Activated gamma-delta T cell treated with anti-CD3 and anti-CD28 coated beads, Interleukin-2, amount 50 U/mL, for 16 hours (primary cell): ENCODE results near the gene MBP.
A peak's percentile ranks its signal among the peaks of the same experiment; 100 is the strongest.

Source experiments
- DNase-seq: peaks from one replicate; pipeline ENCODE4 v3.0.0-alpha.2; 2020; ENCODE audit warnings: low read depth

The MBP gene

DNA sequence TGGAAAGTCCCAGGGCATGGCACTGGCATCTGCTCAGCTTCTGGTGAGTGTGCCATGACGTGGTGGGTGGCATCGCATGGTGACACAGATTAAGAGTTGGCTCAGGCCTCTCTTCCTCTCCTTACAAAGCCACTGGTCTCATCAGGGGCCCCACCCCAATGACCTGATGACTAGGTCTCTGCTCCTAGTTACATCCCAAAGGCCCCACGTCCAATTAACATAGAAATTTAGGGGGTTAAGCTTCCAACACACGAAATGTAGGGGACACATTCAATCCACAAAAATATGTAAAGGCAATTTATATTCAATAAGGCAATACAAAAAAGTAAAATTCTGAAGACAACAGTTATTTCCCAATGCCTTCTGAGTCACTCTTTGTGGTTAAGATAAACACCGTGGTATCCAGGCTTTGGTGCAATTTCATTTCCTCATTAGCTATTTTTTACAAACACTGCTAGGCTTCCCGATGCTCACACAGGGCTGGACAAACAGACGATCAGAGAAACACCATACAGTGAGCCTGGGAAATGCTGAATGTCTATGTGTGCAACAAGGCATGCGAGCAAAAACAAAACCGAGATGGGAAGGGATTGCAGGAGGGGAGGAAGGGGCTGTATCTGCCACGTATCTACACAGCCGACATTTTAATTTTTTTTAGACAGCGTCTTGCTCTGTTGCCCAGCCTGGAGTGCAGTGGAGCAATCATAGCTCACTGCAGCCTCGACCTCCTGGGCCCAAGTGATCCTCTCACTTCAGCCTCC is 67.2 kb downstream of the MBP start:
- DNase-seq: no peak

DNA sequence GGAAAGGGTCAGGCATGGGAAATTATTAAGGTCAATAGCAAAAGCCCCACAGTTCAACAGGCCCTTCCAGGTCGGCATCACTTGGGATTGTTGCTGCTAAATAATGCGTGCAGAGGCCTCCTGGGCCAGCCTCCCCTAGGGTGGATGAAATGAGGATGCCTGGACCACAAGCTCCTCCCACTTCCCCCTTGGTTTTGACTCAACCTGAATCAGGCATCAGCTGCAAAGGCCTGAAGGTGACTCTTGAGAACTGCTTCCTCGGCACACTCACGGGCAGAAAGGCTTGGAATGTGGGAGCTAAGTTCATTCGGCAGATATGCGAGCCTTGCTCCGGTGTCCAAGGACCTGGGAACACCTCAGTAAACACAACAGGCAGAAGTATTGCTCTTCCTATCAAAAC is 69.3 kb downstream of the MBP start:
- peak; percentile 63 for DNase-seq

DNA sequence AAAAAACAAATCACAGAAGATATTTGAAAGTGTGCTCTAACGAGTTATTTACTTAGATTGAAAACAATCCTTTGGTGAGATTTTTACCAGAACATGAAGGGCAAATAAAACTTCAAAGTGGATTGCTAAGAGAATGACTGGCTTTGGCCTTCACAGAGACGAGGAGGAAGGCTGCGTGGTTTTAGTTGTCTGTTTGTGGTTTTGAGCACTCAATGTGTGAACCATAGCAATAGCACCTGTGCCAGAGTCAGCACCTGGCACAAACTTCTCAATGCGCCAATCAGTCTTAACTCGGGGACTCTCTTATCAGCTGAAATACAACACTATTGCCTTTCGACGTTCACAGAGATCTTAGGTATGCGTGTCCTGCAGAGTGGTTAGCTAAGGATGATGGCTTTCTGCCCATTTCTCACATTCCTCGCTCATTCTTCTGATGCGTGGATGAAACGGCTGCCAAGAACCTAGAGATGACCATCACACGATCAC is 70.0 kb downstream of the MBP start:
- DNase-seq: peak; percentile 53

DNA sequence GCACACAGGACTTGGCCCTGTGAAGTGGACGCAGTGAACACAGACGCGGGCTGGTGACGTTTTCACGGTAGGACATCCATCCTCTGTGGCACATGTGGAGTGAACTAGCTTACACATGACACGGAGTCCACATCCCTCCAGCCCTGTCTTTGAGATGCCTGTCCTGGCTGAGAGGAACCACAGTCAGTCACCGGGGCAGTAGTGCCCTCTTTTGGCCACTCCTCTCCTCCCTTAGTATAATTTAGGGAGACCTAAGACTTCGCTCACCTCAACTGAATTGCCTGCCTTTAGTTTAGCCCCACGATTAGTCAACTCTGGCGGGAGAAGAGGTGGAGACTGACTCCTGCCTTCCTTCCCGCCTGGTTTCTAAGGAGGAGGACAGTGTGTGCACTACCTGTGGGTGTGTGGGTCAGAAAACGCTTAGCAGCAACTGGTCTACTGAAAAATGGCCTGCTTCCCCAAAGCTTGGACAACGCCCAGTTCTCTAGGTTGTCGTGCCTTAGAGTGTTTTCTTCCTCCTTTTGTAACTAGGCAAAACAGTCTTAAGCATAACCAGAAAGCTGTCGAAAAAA is 70.6 kb downstream of the MBP start:
- DNase-seq: no peak

DNA sequence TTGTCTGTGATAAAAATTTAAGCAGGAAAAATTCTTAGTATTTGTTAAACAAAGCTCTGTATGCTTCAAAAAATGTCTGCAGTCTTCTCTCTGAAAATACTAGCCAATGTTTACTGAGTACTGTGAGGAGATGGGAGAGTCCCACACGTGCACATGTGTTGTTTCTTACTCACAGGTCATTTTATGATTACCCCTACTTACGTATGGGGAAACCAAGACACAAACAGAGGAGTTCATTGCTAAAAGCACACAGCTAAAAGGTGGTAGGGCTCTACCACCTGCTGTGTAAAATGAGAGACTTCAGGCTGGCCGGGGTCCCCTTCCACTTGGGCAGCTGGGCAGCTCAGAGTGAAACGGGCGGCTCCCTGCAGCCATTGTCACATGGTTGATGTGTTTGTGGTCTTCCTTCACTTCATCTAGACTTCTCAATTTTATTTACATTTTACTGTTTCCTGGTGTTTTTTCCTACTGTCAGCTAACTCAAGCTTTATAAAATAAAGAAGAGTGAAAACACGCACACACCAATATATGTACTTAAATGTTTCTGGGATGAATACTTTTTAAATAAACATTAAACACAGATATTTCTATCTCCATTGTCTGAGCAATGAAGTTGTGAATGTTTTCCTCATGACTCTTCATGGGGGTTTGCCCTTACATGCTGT is 71.2 kb downstream of the MBP start:
- no peak for DNase-seq

DNA sequence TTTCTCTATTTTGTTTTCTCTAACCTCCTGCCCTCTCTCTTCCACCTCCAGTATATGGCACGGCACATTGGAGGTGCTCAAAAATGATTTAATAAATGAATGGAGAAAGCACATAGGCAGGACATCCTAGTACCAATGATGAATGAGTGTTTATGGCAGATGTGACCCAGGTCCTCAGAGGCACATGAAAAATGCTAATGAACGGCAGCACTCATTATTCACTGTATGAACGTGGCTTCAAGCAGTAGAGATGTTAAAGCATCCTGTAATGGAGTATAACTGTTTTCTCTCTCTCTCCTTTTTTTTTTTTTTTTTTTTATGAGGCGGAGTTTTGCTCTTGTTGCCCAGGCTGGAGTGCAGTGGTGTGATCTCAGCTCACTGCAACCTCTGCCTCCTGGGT is 72.4 kb downstream of the MBP start:
- DNase-seq: no peak

DNA sequence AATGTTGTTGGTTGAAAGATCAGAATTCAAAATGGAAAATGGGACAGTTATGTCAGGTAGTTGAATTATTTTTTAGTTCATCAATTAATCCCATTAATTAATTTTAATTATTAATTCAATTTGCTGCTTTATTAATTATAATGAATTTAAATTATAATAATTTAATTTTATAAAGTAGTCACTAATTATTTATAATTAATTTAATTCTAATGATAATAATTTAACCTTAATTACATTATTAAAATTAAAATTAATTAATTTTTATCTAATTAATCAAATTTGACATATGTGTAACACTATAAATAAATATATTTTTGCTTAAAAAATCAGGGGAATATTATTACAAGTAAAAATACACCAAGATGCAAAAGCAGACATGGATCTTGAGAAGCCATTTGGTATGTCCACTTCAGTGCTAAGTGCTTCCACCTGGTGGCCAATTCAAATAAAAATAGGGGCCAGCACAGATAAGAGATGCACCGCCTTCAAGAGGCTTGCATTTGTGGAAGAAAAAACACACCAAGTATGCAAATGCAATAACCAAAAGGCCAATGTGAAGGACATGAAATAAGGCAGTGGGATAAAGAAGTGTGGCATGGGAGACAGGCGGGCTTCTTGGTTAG is 73.2 kb downstream of the MBP start:
- no peak for DNase-seq

DNA sequence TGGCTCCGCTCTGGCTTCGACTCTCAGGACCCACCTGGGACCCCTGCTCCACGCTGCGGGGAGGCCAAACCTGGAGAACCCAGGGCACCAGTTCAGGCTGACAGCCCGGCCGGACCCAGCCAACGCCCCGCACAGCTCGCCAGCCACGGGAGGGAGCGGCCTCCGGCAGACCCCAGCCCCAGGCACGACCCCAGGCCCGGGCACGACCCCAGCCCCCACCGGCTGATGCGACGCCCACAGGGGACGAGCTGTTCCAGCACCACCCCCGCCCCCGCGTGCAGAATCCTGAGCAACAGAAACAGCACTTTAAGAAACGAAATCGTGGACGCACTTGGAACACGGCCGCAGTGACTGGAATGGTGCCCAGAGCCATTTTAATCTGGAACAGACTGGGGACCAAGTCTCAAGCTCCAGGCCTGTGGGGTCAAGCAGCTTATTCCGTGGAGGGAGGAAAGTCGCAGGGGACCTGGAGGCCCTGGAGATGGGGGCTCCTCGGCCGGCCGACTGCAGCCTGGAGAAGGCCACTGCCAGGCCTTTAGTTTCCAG is 74.2 kb downstream of the MBP start:
- no peak for DNase-seq

DNA sequence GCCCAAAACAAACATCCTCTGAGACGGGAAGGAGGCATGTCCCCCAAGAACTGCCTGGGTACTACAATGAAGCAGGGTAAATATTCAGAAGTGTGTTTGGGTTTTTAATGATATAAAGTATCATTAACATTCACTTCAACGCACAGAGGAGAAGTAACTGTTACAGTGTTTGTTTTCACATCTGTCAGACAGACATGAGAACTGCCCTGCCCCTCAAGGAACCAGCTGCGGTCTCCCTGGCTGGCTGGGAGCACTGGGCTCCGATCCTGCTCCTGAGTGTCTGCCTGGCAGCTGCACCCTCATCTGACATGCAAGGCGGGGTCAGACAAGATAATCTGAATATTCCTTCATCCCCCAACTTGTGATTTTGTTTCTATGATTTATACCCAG is 75.6 kb downstream of the MBP start:
- no peak for DNase-seq

DNA sequence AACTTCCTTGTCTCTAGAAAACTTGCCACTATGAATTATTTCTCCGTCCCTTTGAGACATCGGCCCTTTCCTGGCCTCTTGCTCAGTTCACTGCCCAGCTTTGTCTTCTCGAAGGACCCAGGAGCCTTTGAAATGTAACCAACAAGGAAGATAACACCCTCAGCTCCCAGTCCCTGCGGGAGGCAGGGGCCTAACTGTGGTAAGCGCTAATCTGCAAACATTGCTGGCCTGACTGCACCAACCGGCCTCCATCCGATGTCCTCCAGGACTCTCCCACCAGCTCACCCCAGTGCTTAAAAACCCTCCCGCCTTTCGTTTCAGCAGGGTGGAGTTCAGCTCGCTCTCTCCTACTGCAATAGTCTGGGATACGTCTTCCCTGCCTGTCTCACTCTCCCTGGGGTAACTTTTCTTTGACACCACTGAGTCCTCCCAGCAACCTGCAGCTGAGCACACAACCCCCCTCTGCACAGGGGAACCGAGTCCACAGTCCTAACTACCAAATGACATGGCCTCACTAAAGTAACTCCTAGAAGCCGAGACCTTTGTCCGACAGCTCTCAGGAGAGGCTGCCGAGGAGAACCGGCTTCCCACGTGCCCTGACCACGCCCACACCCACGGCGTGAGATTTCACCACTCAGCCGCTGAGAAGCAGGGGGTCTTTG is 76.1 kb downstream of the MBP start:
- no peak for DNase-seq

DNA sequence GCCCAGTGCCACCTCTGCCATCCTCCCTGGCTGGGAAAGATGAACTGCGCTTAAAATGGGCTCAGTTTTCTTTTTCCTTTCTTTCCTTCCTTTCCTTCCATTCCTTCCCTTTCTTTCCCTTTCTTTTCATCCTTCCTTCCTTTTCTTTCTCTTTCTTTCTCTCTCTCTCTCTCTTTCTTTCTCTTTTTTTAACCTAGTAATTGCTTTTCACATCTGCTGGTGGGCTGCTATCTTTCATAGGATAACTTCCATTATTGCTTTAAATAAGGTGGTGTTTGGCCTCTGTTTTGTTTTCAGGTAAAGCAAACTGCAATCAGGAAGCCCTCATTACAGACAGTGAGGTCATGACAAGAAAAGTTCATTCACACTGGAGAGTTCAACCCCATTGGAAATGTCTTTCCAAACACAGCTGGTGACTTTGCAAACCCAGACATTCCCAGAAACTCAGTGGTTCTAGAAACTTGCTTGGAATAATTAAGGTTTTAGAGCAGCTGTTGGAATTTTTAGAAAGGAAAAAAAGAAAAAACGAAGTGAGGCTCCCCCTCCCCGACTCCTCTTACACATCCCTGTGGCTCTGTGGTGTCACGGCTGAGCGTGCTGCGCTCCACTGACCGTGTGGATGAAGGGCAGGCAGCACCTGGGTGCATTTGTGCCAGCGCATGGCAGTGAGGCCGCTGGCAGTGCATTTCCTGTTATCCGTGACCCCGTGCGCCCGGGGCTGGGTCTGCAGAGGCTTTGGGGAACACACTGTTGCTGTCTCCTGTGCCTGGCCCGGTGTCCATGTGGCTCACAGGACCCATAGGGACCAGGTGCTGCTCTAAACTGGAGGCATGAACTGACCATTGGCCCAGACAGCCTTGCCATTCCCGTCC is 76.9 kb downstream of the MBP start:
- no peak for DNase-seq

DNA sequence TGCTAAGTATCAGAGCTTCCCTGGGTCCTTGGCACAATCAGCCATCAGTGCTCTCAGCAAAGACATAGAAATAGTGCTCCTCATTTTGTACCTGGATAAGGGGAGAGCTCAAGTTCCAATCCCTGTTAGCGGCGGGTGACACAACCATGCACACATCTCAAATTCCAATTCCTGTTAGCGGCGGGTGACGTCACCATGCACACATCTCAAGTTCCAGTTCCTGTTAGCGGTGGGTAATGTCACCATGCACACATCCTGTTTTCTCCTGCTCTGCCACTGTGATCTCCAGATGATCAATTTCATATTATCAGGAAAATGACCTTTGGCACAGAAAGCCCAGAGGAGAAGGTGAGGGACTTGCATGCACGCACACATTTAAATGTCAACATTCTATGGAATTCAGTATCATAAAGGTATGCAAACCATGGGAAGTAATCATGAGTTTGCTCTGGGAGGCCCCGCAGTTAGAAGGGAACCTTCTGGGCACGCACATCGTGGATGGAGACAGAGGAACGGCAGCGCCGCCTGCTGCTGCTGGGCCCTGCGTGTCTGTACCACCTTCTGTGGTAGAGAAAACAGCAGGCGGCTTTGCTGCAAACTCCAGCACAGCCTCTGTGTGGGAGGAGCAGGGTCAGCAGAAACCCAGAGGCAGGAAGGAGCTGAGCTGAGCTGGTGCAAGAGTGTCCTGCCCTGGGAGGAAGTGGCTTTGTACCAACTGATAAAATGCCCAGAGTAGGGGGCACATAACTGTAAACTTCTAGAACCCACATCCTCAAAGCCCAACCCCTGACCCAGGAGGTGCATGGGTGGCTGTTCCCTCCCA is 77.8 kb downstream of the MBP start:
- DNase-seq: peak; percentile 62

DNA sequence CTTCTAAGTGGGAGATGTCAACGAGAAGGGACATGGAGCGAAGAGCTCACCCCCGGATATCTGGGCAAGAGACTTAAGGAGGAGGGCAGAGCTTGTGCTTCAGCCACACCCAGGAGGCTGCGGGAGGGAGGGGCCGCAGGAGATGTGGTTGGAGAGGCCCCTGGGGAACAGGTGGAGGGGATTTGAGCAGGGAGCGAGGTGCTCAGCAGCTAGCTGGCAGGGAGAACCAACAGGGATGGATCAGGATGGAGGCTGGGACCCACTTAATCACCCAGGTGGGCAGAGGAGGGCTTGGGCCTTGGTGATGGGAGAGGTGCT is 78.3 kb downstream of the MBP start:
- no peak for DNase-seq

DNA sequence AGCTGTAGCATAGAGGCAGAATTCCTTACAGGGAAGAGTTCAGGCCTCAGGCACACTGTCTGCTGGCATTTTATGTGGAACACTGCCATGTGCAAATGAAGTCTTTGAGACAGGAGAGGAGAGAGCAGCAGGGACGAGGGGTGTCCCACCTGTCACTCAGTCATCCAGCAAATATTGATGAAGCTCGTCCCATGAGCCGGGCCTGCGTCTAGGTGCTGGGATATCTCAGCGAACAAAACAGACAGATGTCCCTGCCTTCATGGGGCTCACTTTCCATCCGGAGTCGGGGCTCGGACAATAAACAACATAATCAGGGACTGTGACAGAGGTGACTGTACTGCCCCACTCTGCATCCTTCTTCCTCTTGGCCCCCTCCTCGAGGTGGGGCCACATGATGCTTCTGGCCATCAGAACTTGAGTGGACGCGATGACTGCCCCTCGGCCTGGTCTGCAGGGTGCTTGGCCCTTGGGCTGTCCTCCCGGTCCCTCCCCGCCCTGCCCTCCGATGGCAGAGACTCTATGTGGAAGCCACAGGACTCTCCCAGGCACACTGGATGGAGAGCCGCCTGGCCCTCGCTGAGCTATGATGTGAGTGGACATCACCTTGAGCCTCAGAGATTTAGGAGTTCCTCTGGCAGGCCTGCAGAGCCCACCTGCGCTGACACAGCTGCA is 78.8 kb downstream of the MBP start:
- DNase-seq: no peak

DNA sequence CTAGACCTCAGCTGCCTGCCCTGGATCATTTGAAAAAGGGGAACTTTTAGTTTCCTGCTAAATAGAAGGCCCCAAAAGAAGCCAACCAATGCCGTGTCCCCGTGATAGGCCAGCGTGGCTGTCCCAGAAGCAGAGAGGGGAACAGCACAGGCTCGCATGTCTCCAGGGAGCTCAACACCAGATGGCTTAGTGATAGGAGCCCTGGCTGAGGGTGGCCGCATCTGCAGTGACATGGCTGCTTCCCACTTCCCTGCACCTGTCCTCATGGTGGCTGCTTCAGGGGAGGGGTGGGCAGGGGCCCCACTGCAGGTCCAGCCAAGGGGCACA is 79.6 kb downstream of the MBP start:
- DNase-seq: no peak

DNA sequence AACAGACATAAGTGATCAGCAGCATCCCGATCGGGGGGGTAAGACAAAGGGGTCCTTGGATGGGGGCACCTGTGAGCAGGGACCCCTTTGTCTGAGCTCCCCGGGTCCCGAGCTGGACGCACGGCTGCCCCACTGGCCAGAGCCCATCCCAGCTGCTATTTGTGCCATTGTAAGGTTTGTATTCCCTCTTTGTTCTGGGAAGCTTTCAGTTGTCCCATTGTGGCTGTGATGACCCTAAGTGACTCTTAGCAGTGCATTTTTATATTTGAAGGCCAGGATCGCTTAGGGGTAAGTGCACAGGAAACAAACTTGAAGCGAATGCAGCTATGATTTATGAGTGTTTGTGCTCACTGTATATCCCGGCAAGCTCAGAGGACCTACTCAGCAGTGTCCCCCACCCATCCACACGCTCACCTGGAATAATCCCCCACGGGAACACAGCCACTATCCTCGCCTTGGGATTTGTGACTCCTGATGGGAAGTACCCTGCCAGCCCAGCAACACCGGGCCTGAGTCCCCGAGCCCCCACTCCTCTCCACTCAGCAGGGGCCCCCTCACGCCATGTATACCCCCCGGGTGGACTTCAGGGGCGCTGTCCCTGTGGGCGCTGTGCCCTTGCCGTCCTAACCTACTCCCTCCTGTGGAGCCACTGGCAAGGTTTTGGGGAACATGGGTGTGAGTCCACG is 80.1 kb downstream of the MBP start:
- no peak for DNase-seq

DNA sequence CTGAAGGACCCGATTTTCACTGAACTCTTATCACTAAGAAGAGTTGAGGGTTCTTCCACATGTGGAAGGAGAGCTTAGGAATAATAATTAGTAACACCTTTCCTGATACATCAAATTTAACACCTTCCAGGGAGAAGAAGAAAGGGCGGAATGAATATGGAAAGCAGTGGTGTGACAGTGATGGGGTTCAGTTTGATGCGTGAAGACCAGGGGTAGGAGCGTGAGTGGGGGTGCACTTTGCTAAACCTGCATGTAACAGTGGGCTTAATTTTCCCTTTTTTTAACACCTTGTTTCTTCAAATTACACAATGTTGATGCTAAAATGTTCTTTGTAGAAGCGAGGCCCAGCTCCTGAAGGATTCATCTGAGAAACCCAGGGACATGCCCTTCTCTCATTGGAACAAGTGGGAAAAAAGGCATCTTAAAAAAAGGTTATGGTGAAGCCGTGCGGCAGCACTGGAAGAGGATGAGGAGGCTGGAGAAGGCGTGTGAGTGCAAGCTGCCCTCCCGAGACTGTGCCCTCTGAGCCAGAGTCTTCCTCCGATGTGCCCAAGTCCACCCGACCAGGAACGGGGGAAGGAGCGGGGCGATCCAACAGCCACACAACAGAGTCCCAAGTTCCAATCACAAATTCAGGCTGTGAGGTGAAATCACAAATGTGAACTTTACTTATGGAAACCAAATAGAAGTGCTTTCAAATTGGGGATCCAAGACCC is 80.8 kb downstream of the MBP start:
- no peak for DNase-seq

DNA sequence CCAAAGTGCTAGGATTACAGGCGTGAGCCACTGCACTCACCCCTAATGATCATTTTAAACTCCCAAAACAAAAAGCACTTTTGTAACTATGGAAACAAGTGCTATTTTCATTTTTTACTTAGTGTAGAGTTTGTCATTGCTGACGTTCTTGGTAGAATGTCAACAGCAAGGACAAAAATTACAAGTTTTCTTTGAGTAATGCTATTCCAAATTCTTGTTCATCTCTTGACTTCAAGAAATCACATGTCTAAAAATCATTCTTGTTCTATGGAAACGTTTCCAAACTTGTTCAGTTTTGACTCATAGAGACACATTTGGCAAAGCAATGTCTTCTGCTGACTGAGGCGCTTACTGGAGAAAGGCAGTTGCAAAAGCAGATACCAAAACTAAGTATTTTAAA is 82.6 kb downstream of the MBP start:
- DNase-seq: no peak
